DOHH2 (cell line): ENCODE data around the gene CD248.

ENCODE experiments used
- H3F3A ChIP-seq: fragments of 200-600 bp; sonication (generic), shearing (Covaris generic); 2 replicates; pipeline ENCODE4 v1.6.0; 2016; ENCODE audit warnings: antibody characterized with exemption, mild to moderate bottlenecking; ENCODE audit not compliant: control insufficient read depth, insufficient read depth
- H3K27ac ChIP-seq: fragments of 200-600 bp; sonication (generic); 2 replicates; pipeline ENCODE4 v1.5.1; 2014; ENCODE audit warnings: low read depth, mild to moderate bottlenecking, low read length, moderate library complexity
- H3K27me3 ChIP-seq: fragments of 200-600 bp; sonication (generic); 2 replicates; pipeline ENCODE4 v1.6.1; 2014; ENCODE audit warnings: mild to moderate bottlenecking, low read length, mixed read lengths; ENCODE audit not compliant: control insufficient read depth
- H3K36me3 ChIP-seq: fragments of 200-600 bp; sonication (generic); 2 replicates; pipeline ENCODE4 v1.6.1; 2014; ENCODE audit warnings: mild to moderate bottlenecking, low read length, moderate library complexity, mixed read lengths; ENCODE audit not compliant: control insufficient read depth
- H3K4me1 ChIP-seq: fragments of 200-600 bp; sonication (generic); 2 replicates; pipeline ENCODE4 v1.6.1; 2014; ENCODE audit warnings: mild to moderate bottlenecking, low read length, mixed read lengths; ENCODE audit not compliant: control insufficient read depth
- H3K4me2 ChIP-seq: fragments of 200-600 bp; sonication (generic); 2 replicates; pipeline ENCODE4 v1.6.0; 2014; ENCODE audit warnings: mild to moderate bottlenecking, low read length, moderate library complexity
- H3K4me3 ChIP-seq: fragments of 200-600 bp; sonication (generic); 2 replicates; pipeline ENCODE4 v1.5.1; 2014; ENCODE audit warnings: mild to moderate bottlenecking, low read length, mixed read lengths
- H3K79me2 ChIP-seq: fragments of 200-600 bp; sonication (generic); 2 replicates; pipeline ENCODE4 v1.6.1; 2014; ENCODE audit warnings: mild to moderate bottlenecking, low read length, mixed read lengths; ENCODE audit not compliant: control insufficient read depth
- H3K9me2 ChIP-seq: fragments of 200-600 bp; sonication (generic); replicated peaks from 2 replicates; pipeline ENCODE4 v1.6.1; 2014; ENCODE audit warnings: mild to moderate bottlenecking, low read length, mixed read lengths; ENCODE audit not compliant: control insufficient read depth
- H3K9me3 ChIP-seq: fragments of 200-600 bp; sonication (generic); 2 replicates; pipeline ENCODE4 v1.6.1; 2014; ENCODE audit warnings: antibody characterized with exemption, low read length, mixed read lengths; ENCODE audit not compliant: control insufficient read depth, insufficient read depth
- H4K20me1 ChIP-seq: fragments of 200-600 bp; sonication (generic); 2 replicates; pipeline ENCODE4 v1.6.0; 2014; ENCODE audit warnings: low read depth, mild to moderate bottlenecking, antibody characterized with exemption, low read length, moderate library complexity; ENCODE audit not compliant: control insufficient read depth, insufficient read depth
- CTCF ChIP-seq: fragments of 200-600 bp; sonication (generic); IDR thresholded peaks from one replicate; pipeline ENCODE4 v1.5.1; 2014; ENCODE audit warnings: antibody characterized with exemption, mild to moderate bottlenecking, low read depth, low read length; ENCODE audit not compliant: poor library complexity, severe bottlenecking
- EZH2phosphoT487 ChIP-seq: fragments of 200-600 bp; sonication (generic); IDR thresholded peaks from 2 replicates; pipeline ENCODE4 v1.6.1; 2017; ENCODE audit warnings: borderline replicate concordance, mild to moderate bottlenecking, antibody characterized with exemption, low read length, moderate library complexity, mixed read lengths

CD248 gene

DNA sequence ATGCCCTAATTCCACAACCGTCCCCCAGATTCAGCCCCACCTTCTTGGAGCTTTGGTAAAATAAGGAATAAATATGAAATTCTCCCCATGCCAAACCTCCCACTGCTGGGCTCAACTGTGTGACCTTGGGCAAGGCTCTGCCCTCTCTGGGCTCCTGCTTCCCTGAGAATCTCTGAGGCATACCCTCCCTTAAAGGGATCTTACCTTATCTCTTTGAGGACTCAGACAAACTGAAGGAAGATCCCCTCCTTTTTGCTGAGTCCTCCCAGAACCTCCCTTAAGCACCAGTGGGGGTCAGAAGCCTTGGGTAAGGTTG is 2.7 kb downstream of the CD248 start:
- H3K27ac ChIP-seq, result no peak overlapping the region
- H3K9me3 ChIP-seq, result no peaks in the 10 kb centered on the region
- no peak for TF ChIP-seq EZH2phosphoT487
- no peak for TF ChIP-seq CTCF
- H3K4me3 ChIP-seq, result no peak overlapping the region
- H3K4me2 ChIP-seq, result no peak overlapping the region
- peaks cover 46% of the 10 kb centered on the region for H3K4me1 ChIP-seq
- H3F3A ChIP-seq, result peaks cover 11% of the 10 kb centered on the region
- H3K36me3 ChIP-seq, result no peaks in the 10 kb centered on the region
- H3K9me2 ChIP-seq, result no peaks in the 10 kb centered on the region
- no peaks in the 10 kb centered on the region for H4K20me1 ChIP-seq
- no peaks in the 10 kb centered on the region for H3K27me3 ChIP-seq
- H3K79me2 ChIP-seq, result no peaks in the 10 kb centered on the region

- Histone ChIP-seq H3K4me2 (peak overlapping the region; percentile 55), H3K4me1 (peaks cover 40% of the 10 kb centered on the region), H3K27ac (no peak overlapping the region), H3F3A (peaks cover 9% of the 10 kb centered on the region), H3K4me3 (peak overlapping the region; percentile 52), H3K27me3 (no peaks in the 10 kb centered on the region), H4K20me1 (no peaks in the 10 kb centered on the region), H3K79me2 (no peaks in the 10 kb centered on the region), H3K36me3 (no peaks in the 10 kb centered on the region), H3K9me2 (no peaks in the 10 kb centered on the region), H3K9me3 (no peaks in the 10 kb centered on the region)
- no peak for TF ChIP-seq EZH2phosphoT487
- peak; percentile 34 for TF ChIP-seq CTCF
Measured at GRCh38 chr11:66313321-66314185, 3.3 kb downstream of the CD248 start.

- H3K4me3 ChIP-seq, result peak overlapping the region; percentile 82
- no peaks in the 10 kb centered on the region for H3K36me3 ChIP-seq
- no peaks in the 10 kb centered on the region for H3K79me2 ChIP-seq
- no peaks in the 10 kb centered on the region for H3K9me3 ChIP-seq
- H3K4me1 ChIP-seq, result peaks cover 32% of the 10 kb centered on the region
- TF ChIP-seq CTCF, result no peak
- no peak for TF ChIP-seq EZH2phosphoT487
- H3K9me2 ChIP-seq, result no peaks in the 10 kb centered on the region
- H3K4me2 ChIP-seq, result peak overlapping the region; percentile 87
- H3F3A ChIP-seq, result peaks cover 4% of the 10 kb centered on the region; the same call in 1 of the 2 replicates
- no peaks in the 10 kb centered on the region for H3K27me3 ChIP-seq
- H3K27ac ChIP-seq, result peak overlapping the region; percentile 77
- no peaks in the 10 kb centered on the region for H4K20me1 ChIP-seq
Measured at GRCh38 chr11:66312549-66313320, 4.1 kb downstream of the CD248 start.
